ENCODE measurements around the gene PGM2L1.

DNA sequence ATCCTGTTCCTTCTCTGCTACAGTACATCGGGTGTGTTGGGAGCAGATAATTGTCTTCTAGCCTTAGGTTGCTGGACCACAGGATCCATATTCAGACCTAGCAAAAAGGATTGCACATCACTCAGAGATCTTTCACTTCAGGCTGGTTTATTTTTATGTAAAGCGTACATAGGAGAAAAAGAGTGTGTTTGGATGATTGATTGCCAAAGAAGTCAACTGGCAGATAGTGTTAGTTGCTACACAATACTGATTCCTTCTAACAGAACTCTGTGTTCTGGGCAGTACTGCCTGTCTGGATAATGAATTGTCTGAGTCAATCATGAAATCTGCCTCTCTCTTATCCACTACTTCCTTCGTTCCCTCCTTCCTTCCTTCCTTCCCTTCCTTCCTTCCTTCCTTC, 31.0 kb upstream of the PGM2L1 start:
- TF ChIP-seq, protein P1, sequence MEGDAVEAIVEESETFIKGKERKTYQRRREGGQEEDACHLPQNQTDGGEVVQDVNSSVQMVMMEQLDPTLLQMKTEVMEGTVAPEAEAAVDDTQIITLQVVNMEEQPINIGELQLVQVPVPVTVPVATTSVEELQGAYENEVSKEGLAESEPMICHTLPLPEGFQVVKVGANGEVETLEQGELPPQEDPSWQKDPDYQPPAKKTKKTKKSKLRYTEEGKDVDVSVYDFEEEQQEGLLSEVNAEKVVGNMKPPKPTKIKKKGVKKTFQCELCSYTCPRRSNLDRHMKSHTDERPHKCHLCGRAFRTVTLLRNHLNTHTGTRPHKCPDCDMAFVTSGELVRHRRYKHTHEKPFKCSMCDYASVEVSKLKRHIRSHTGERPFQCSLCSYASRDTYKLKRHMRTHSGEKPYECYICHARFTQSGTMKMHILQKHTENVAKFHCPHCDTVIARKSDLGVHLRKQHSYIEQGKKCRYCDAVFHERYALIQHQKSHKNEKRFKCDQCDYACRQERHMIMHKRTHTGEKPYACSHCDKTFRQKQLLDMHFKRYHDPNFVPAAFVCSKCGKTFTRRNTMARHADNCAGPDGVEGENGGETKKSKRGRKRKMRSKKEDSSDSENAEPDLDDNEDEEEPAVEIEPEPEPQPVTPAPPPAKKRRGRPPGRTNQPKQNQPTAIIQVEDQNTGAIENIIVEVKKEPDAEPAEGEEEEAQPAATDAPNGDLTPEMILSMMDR (IDR thresholded peaks at IDR 0.05; ENCODE audit: low read depth, low read length, missing input control): no peak
- TF ChIP-seq GABPA (IDR thresholded peaks at IDR 0.05 in 1 of 2, conservative IDR thresholded peaks at IDR 0.05 in 1 of 2) (no peak), SP1 (IDR thresholded peaks at IDR 0.05) (no peak), RAD21 (IDR thresholded peaks at IDR 0.05) (no peak), TAF1 (conservative IDR thresholded peaks at IDR 0.05) (no peak), HNF4G (IDR thresholded peaks at IDR 0.05) (no peak)
- TF ChIP-seq, protein P2, sequence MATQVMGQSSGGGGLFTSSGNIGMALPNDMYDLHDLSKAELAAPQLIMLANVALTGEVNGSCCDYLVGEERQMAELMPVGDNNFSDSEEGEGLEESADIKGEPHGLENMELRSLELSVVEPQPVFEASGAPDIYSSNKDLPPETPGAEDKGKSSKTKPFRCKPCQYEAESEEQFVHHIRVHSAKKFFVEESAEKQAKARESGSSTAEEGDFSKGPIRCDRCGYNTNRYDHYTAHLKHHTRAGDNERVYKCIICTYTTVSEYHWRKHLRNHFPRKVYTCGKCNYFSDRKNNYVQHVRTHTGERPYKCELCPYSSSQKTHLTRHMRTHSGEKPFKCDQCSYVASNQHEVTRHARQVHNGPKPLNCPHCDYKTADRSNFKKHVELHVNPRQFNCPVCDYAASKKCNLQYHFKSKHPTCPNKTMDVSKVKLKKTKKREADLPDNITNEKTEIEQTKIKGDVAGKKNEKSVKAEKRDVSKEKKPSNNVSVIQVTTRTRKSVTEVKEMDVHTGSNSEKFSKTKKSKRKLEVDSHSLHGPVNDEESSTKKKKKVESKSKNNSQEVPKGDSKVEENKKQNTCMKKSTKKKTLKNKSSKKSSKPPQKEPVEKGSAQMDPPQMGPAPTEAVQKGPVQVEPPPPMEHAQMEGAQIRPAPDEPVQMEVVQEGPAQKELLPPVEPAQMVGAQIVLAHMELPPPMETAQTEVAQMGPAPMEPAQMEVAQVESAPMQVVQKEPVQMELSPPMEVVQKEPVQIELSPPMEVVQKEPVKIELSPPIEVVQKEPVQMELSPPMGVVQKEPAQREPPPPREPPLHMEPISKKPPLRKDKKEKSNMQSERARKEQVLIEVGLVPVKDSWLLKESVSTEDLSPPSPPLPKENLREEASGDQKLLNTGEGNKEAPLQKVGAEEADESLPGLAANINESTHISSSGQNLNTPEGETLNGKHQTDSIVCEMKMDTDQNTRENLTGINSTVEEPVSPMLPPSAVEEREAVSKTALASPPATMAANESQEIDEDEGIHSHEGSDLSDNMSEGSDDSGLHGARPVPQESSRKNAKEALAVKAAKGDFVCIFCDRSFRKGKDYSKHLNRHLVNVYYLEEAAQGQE (IDR thresholded peaks at IDR 0.05): no peak

Measured in liver (tissue), 3 donors.